ENCODE data around the gene EPB41L2. TPM values are rescaled to one million over a fixed set of nuclear protein-coding genes. Genes with fewer than 3 reads are reported as not detected.

EPB41L2 gene
- total and polyA plus RNA-seq, 7 donors, result 41.2 to 147 (median 65.7) TPM

DNA sequence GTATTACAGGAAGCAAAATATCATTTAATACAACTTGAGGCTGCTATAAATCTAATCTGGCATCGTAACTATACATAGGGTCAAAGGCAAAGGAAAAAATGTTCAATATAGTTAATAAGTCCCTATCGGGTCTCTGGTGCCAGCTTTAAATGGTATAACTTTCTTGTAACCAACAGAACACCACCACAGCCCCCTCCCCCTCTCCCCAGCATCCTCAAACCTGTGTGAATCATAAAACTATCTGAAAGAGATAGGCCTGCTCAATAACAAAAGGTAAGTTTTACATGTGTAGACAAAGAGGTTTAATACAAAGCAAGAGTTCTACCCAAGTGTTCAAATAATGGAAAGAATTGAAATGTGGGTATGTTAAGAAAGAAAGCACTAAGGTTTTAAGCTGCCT lies 223.7 kb downstream of the EPB41L2 start:
- no peaks in the 10 kb centered on the region for H3K36me3 ChIP-seq
- WGBS, 2 donors, result 81 to 83% methylated on average over 2 of the region's 2 CpGs
- no peaks in the 10 kb centered on the region for H3K9me3 ChIP-seq
- no peaks in the 10 kb centered on the region for H3K27me3 ChIP-seq
- H3K27ac ChIP-seq, result no peak overlapping the region
- no peak for DNase-seq
- intact Hi-C loops (cut with DNase I), result no loop called here
- H3K4me3 ChIP-seq, result no peak overlapping the region
- no peak for TF ChIP-seq EP300 (IDR thresholded peaks at IDR 0.05)
- TF ChIP-seq POLR2AphosphoS5 (IDR thresholded peaks at IDR 0.05), result no peak
- TF ChIP-seq CTCF (IDR thresholded peaks at IDR 0.05), result no peak
- no peak for TF ChIP-seq POLR2A (IDR thresholded peaks at IDR 0.05)
- H3K4me1 ChIP-seq, result peaks cover 0 to 4% (median 2%) of the 10 kb centered on the region in 4 donors

DNA sequence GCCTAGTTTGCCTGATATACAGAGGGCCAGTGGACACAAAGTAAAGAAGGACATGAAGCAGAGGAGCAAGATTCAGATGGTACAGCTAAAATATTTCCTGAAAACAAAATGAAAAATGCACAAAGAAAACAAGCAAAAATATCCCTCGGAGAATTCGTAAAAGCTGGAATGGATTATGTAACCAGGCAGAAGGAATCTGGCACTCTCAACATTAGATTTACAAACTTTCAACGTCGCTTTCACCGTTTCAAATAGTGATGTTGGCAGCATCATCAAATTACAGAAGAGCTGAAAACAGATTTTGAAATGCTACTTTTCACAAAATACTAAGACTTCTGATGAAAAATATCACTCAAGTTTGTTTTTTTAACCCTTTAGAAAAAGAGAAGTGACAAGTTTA lies 224.1 kb downstream of the EPB41L2 start:
- Histone ChIP-seq H3K4me3 (no peak overlapping the region), H3K27ac (no peak overlapping the region), H3K9me3 (no peaks in the 10 kb centered on the region), H3K4me1 (peaks cover 0 to 4% (median 2%) of the 10 kb centered on the region in 4 donors), H3K27me3 (no peaks in the 10 kb centered on the region), H3K36me3 (no peaks in the 10 kb centered on the region)
- DNase-seq, result no peak
- TF ChIP-seq EP300 (IDR thresholded peaks at IDR 0.05), result no peak
- no peak for TF ChIP-seq POLR2AphosphoS5 (IDR thresholded peaks at IDR 0.05)
- no peak for TF ChIP-seq CTCF (IDR thresholded peaks at IDR 0.05)
- TF ChIP-seq POLR2A (IDR thresholded peaks at IDR 0.05), result no peak
- intact Hi-C loops (cut with DNase I), result no loop called here
- WGBS, 2 donors, result 82 to 88% methylated on average over 5 of the region's 5 CpGs

GRCh38 chr6:130838250-130838860 lies 224.7 kb downstream of the EPB41L2 start:
- H3K9me3 ChIP-seq, result no peaks in the 10 kb centered on the region
- TF ChIP-seq CTCF (IDR thresholded peaks at IDR 0.05) (no peak), EP300 (IDR thresholded peaks at IDR 0.05) (no peak), POLR2A (IDR thresholded peaks at IDR 0.05) (no peak), POLR2AphosphoS5 (IDR thresholded peaks at IDR 0.05) (no peak)
- 94 to 96% methylated on average over 6 of the region's 6 CpGs for WGBS, 2 donors
- H3K27me3 ChIP-seq, result no peaks in the 10 kb centered on the region
- no peak overlapping the region for H3K4me3 ChIP-seq
- H3K27ac ChIP-seq, result no peak overlapping the region
- intact Hi-C loops (cut with DNase I), result no loop called here
- no peak for DNase-seq
- no peaks in the 10 kb centered on the region for H3K36me3 ChIP-seq
- peaks cover 0 to 4% (median 2%) of the 10 kb centered on the region in 4 donors for H3K4me1 ChIP-seq

DNA sequence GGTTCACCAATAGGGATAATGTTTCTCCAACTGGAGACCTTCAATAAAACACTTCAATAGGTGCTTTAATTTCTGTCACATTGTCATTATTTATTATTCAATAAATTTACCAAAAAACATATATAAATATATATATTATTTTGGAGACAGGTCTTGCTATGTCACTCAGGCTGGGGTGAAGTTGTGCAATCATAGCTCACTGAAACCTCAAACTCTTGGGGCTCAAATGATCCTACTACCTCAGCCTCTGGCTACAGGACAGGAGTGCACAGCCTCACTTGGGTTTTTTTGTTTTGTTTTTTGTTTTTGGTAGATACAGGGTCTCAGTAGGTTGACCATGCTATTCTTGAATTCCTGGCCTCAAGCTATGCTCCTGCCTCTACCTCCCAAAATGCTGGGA lies 226.0 kb downstream of the EPB41L2 start:
- H3K27ac ChIP-seq, result no peak overlapping the region
- no peak overlapping the region for H3K4me3 ChIP-seq
- peaks cover 0 to 4% (median 2%) of the 10 kb centered on the region in 4 donors for H3K4me1 ChIP-seq
- TF ChIP-seq POLR2AphosphoS5 (IDR thresholded peaks at IDR 0.05), result no peak
- TF ChIP-seq POLR2A (IDR thresholded peaks at IDR 0.05), result no peak
- TF ChIP-seq CTCF (IDR thresholded peaks at IDR 0.05), result no peak
- TF ChIP-seq EP300 (IDR thresholded peaks at IDR 0.05), result no peak
- no peaks in the 10 kb centered on the region for H3K9me3 ChIP-seq
- no peaks in the 10 kb centered on the region for H3K36me3 ChIP-seq
- H3K27me3 ChIP-seq, result no peaks in the 10 kb centered on the region
- intact Hi-C loops (cut with DNase I), result no loop called here
- no peak for DNase-seq
